ENCODE results near the gene TKT. TPM values are rescaled to one million over a fixed set of nuclear protein-coding genes. Genes with fewer than 3 reads are reported as not detected.

Gene TKT
- total and polyA plus RNA-seq, 2 of the 8 experiments (the other 6 are each of a cell fraction or from before 2014, with no cell fraction given): 418 to 986 TPM

DNA sequence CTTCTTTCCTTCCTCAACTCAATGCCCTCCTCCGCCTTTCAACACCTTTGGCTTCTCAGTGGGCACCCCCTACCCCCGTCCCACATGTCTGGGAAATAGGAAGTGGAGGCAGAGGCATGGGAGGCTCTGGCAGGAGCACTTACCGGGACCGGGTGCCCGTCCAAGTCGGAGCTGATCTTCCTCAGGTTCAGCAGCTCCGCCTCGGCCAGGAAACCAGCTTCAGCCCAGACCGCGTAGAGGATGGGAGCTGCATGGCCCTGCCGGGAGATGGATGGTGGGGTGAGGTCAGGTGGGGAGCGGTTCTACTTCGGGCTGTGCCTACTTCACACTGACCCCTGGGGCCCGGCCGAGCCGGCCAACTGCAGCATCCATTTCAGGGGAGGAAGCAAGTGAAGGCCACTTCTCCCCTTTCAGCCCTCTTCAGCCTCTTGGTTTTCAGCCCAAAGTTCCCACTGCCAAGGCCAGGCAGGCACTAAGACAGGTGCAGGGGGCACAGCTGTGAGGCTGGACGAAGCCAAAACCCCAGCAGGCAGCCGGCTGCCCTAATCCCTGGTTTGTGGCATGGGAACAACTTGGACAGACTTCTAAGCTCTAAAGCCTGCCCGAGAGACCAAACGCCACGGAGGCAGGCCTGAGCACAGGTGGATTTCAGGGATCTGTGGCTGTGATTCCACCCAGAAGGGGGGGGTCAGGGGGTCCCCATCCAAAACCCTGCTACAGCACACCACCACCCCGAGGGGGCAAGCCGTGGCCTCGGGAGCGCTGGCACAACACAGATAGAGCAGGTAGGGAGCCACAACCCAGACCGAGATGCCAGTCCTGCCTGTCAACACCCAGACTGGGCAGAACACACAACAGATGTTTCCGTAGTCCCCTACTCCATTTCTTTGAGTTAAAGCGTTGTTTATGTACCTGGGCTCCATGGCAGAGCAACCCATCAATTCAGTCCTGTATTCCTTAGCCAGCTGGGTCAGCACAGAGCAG is 14.5 kb downstream of the TKT start:
- DNase-seq (ENCODE audit: low read depth in 1 of 2, low spot score in 2 of 2): no peak
- H2BK120ac ChIP-seq (replicated peaks; ENCODE audit: low read depth, low read length): no peak overlapping the region
- no peak overlapping the region for H2BK20ac ChIP-seq (ENCODE audit: low read length)
- ChIA-PET POLR2A (ENCODE audit: partially characterized antibody) (interaction anchor here (1.1 to 28.5 kb wide), 3 partner anchors 9 to 29 kb away, joined by 3 to 449 read pairs (median 449); partner anchors contain the start of gene TKT), CTCF (ENCODE audit: partially characterized antibody) (interaction anchor here (1.1 to 3.6 kb wide), 4 partner anchors 11 to 17 kb away, joined by 3 to 13 read pairs (median 6); no protein-coding TSS in a partner anchor)
- no peak for FAIRE-seq
- no peaks in the 10 kb centered on the region for H3K9me3 ChIP-seq (ENCODE audit: insufficient read depth in 2 of 2, low read depth in 1 of 2, low read length in 1 of 2)
- H3K4me2 ChIP-seq (ENCODE audit: insufficient read depth in 1 of 2, low read depth in 2 of 2, low read length in 2 of 2): no peak overlapping the region
- 93% methylated on average over 28 of the region's 28 CpGs; no CpG with 5 or more reads in 1 of the 2 experiments for WGBS, 2 experiments (ENCODE audit: extremely low coverage in 1 of 2, insufficient coverage in 1 of 2, insufficient read length in 1 of 2, insufficient replicate concordance in 2 of 2, low coverage in 1 of 2, low lambda C conversion rate in 2 of 2, missing lambda C conversion rate in 1 of 2)
- peak overlapping the region; percentile 36; the same call in 1 of the 2 replicates for H2BK5ac ChIP-seq (ENCODE audit: low read depth, low read length)
- no peak overlapping the region for H3K4ac ChIP-seq (replicated peaks; ENCODE audit: insufficient read length, low read depth, low read length)
- no peak overlapping the region for H3K4me3 ChIP-seq (ENCODE audit: extremely low read depth in 1 of 4, insufficient read depth in 2 of 4, low read depth in 3 of 4, low read length in 4 of 4)
- H3K4me1 ChIP-seq (replicated peaks in 1 of 4; ENCODE audit: control insufficient read depth in 3 of 4, insufficient read depth in 4 of 4, low read length in 3 of 4): peaks cover 4 to 22% (median 17%) of the 10 kb centered on the region in 4 experiments
- H2BK12ac ChIP-seq (ENCODE audit: low read depth, low read length): no peak overlapping the region
- H2AFZ ChIP-seq (ENCODE audit: low read length): no peak overlapping the region
- no peak overlapping the region for H3K56ac ChIP-seq (replicated peaks; ENCODE audit: insufficient read length, low read depth, low read length)
- peaks cover 21 to 81% of the 10 kb centered on the region in 2 experiments; a peak in 3 of 4 replicates for H3K79me2 ChIP-seq (ENCODE audit: control insufficient read depth in 1 of 2, insufficient read depth in 2 of 2, low read length in 2 of 2)
- H4K5ac ChIP-seq (ENCODE audit: insufficient read length, low read depth, low read length): no peak overlapping the region
- H2AK5ac ChIP-seq (ENCODE audit: low read depth, low read length): no peak overlapping the region
- peaks cover 32 to 54% (median 49%) of the 10 kb centered on the region in 4 experiments for H3K36me3 ChIP-seq (ENCODE audit: control insufficient read depth in 2 of 4, insufficient read depth in 4 of 4, low read length in 3 of 4)
- no peak overlapping the region for H3K27ac ChIP-seq (ENCODE audit: low read depth, low read length)
- no peak overlapping the region for H3K23ac ChIP-seq (ENCODE audit: insufficient read length)
- H3K14ac ChIP-seq (ENCODE audit: insufficient read length): no peak overlapping the region
- no peak overlapping the region for H4K91ac ChIP-seq (replicated peaks; ENCODE audit: insufficient read length, low read length)
- H3K23me2 ChIP-seq (ENCODE audit: low read depth, low read length): no peaks in the 10 kb centered on the region
- 0 out of 2 replicates have a peak overlapping the region, but pooled peaks have one; percentile 12 for H4K8ac ChIP-seq (ENCODE audit: extremely low read depth, insufficient read depth, low read length)
- no peaks in the 10 kb centered on the region for H3K27me3 ChIP-seq (replicated peaks in 1 of 4; ENCODE audit: control insufficient read depth in 3 of 4, extremely low read depth in 1 of 4, insufficient read depth in 3 of 4, low read length in 3 of 4)
- no peak overlapping the region for H3K18ac ChIP-seq (ENCODE audit: extremely low read depth, low read length)
- H3K9ac ChIP-seq (replicated peaks in 1 of 4; ENCODE audit: extremely low read depth in 1 of 4, low read depth in 3 of 4, low read length in 3 of 4): no peak overlapping the region
- peaks cover 30 to 68% of the 10 kb centered on the region in 2 experiments for H4K20me1 ChIP-seq (replicated peaks in 1 of 2; ENCODE audit: control insufficient read depth in 1 of 2, insufficient read depth in 2 of 2, low read length in 2 of 2)
- no peak overlapping the region for H2BK15ac ChIP-seq (ENCODE audit: low read length)
- H3K79me1 ChIP-seq (ENCODE audit: low read depth, low read length): peaks cover 24% of the 10 kb centered on the region
- TF ChIP-seq BRCA1 (IDR thresholded peaks at IDR 0.05; ENCODE audit: low read depth, low read length) (no peak), KDM1A (IDR thresholded peaks at IDR 0.05; ENCODE audit: borderline replicate concordance, low read length) (no peak), CHD2 (IDR thresholded peaks at IDR 0.05; ENCODE audit: low read length) (no peak), POLR2A (IDR thresholded peaks at IDR 0.05; ENCODE audit: control extremely low read depth in 1 of 2, low read depth in 2 of 2, low read length in 2 of 2) (no peak), RAD21 (IDR thresholded peaks at IDR 0.05 in 1 of 2, conservative IDR thresholded peaks at IDR 0.05 in 1 of 2; ENCODE audit: low read depth in 2 of 2, low read length in 2 of 2) (no peak), CHD1 (IDR thresholded peaks at IDR 0.05; ENCODE audit: low read depth, low read length) (no peak), TBP (IDR thresholded peaks at IDR 0.05; ENCODE audit: low read depth, low read length) (no peak), GTF2F1 (IDR thresholded peaks at IDR 0.05; ENCODE audit: borderline replicate concordance, low read depth, low read length) (no peak), HDAC2 (IDR thresholded peaks at IDR 0.05; ENCODE audit: borderline replicate concordance in 1 of 2, low read depth in 2 of 2, low read length in 2 of 2) (no peak), CBX8 (IDR thresholded peaks at IDR 0.05; ENCODE audit: borderline replicate concordance, low read depth, low read length) (no peak), SIX5 (IDR thresholded peaks at IDR 0.05; ENCODE audit: low read depth, low read length) (no peak)

Measured in H1 (cell line).